Measurements from ENCODE around the gene SLC8A1.

SLC8A1 gene

DNA sequence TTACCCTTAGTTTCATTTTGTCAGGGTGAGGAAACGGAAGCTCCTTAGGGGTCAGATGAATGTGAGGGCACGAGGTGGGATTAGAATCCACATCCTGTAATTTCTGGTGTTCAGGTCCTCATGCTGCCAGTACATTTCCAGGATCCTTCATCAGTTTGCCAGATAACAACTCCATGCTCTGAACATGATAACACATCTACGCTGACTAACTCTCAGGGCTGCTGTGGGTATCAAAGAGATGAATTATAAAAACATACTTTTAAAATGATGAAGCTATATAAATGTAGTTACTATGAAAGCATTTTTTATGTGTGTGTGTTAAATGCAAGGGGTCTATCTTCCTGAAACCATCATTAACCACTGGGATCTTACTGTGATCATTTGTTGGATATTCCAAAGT is 325.9 kb downstream of the SLC8A1 start:
- Histone ChIP-seq H3K9me3 (ENCODE audit: severe bottlenecking) (no peaks in the 10 kb centered on the region), H3K4me3 (ENCODE audit: low read depth, low read length) (no peak overlapping the region), H3K36me3 (no peaks in the 10 kb centered on the region), H3K27me3 (ENCODE audit: insufficient read depth, low read depth, severe bottlenecking) (no peaks in the 10 kb centered on the region), H3K27ac (no peak overlapping the region)
- no peak for TF ChIP-seq CTCF (IDR thresholded peaks at IDR 0.05; ENCODE audit: low read depth, low read length)
- no peak for DNase-seq

DNA sequence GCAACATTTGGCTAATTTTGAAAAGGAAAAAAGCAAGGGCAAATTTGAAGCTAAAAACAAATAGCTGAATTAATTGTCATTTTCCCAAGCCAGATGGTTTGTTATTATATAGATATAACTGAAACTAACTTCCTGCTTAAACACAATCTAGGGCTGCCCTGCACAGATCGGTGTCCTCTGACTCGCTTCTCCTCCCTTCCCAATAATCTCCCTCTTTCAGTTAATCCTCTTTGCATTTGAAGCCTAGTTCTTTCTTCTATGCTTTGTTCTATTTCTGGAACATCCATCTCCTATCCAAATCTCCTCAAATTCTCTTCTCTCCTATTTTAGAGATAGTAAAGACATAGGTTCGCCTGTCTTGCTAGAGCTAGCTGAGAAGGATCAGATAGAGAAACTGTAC is 328.1 kb downstream of the SLC8A1 start:
- 0 out of 2 replicates have a peak overlapping the region, but pooled peaks have one; percentile 1 for H3K4me3 ChIP-seq (ENCODE audit: low read depth, low read length)
- peak overlapping the region; percentile 71 for H3K27ac ChIP-seq
- H3K36me3 ChIP-seq, result no peaks in the 10 kb centered on the region
- no peaks in the 10 kb centered on the region for H3K27me3 ChIP-seq (ENCODE audit: insufficient read depth, low read depth, severe bottlenecking)
- H3K9me3 ChIP-seq (ENCODE audit: severe bottlenecking), result no peaks in the 10 kb centered on the region
- no peak for TF ChIP-seq CTCF (IDR thresholded peaks at IDR 0.05; ENCODE audit: low read depth, low read length)
- peak; percentile 64 for DNase-seq

DNA sequence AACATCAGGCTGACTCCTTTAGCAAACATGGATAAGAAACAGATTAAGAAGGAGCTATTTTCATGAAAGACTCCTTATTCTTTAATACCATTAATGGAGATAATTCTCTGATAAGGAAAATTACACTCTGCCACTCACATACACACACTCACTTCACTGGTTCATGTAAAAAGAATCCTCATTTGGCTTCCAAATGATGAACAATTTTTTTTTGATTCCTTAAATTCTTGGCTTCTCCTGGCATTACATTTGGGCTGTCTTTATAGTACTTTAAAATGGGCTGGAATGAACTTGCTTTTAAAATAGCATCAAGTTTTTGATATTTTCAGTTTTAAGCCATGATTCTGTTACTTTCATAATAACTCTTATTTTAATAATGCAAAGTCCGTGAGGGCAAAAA is 328.6 kb downstream of the SLC8A1 start:
- DNase-seq, result no peak
- TF ChIP-seq CTCF (IDR thresholded peaks at IDR 0.05; ENCODE audit: low read depth, low read length), result no peak
- 0 out of 2 replicates have a peak overlapping the region, but pooled peaks have one; percentile 1 for H3K4me3 ChIP-seq (ENCODE audit: low read depth, low read length)
- H3K27ac ChIP-seq, result peak overlapping the region; percentile 71
- H3K9me3 ChIP-seq (ENCODE audit: severe bottlenecking), result no peaks in the 10 kb centered on the region
- H3K27me3 ChIP-seq (ENCODE audit: insufficient read depth, low read depth, severe bottlenecking), result no peaks in the 10 kb centered on the region
- H3K36me3 ChIP-seq, result no peaks in the 10 kb centered on the region

DNA sequence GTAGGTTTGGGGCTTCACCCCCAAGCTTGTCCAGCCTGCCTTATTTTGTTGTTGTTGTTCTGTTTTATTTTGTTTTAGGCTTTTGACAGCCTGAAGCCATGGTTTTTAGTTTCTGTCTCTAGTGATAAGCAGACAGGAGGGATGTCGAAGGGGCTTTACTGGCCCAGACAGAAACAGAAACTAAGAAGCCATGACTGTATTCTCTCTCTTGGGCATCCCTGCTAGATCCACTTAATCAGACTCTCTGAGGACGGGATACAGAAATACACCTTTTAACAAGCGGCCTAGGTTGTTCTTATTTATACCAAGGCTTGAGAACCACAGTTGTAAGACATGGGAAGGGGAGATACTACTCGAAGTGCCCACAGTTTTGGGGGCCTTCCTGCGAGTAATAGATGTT is 330.9 kb downstream of the SLC8A1 start:
- TF ChIP-seq CTCF (IDR thresholded peaks at IDR 0.05; ENCODE audit: low read depth, low read length), result no peak
- H3K27me3 ChIP-seq (ENCODE audit: insufficient read depth, low read depth, severe bottlenecking), result no peaks in the 10 kb centered on the region
- H3K36me3 ChIP-seq, result no peaks in the 10 kb centered on the region

DNA sequence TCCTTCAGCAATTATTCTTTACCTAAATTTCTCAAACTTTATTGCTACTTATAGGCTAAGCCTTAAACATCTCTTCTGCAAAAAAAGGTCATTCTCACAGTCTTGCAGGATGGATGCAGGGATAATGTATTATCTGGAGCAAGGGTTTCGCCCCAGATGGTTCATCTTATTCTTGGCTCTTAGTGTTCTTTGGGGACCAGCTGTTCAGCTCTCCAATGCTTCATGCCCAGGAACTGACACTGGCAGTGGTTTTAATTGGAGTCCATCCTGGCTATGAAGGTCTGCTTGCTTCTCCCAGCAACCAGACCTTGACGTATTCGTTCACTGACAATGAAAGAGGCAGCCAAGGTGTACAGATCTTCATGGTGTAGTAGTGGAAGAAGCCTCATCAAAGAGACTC is 331.9 kb downstream of the SLC8A1 start:
- Histone ChIP-seq H3K4me3 (ENCODE audit: low read depth, low read length) (no peak overlapping the region), H3K27me3 (ENCODE audit: insufficient read depth, low read depth, severe bottlenecking) (no peaks in the 10 kb centered on the region), H3K36me3 (no peaks in the 10 kb centered on the region), H3K9me3 (ENCODE audit: severe bottlenecking) (no peaks in the 10 kb centered on the region), H3K27ac (peak overlapping the region; percentile 53)
- DNase-seq, result peak; percentile 67
- no peak for TF ChIP-seq CTCF (IDR thresholded peaks at IDR 0.05; ENCODE audit: low read depth, low read length)

More for the DNA sequence above, 330.9 kb downstream of the SLC8A1 start:
- Histone ChIP-seq H3K9me3 (ENCODE audit: severe bottlenecking) (no peaks in the 10 kb centered on the region), H3K4me3 (ENCODE audit: low read depth, low read length) (no peak overlapping the region), H3K27ac (peak overlapping the region; percentile 53; the same call in 1 of the 2 replicates)
- no peak for DNase-seq

- peak overlapping the region; percentile 53 for H3K27ac ChIP-seq
- H3K4me3 ChIP-seq (ENCODE audit: low read depth, low read length), result no peak overlapping the region
- H3K27me3 ChIP-seq (ENCODE audit: insufficient read depth, low read depth, severe bottlenecking), result no peaks in the 10 kb centered on the region
- DNase-seq, result peak; percentile 73
- no peaks in the 10 kb centered on the region for H3K9me3 ChIP-seq (ENCODE audit: severe bottlenecking)
- H3K36me3 ChIP-seq, result no peaks in the 10 kb centered on the region
- TF ChIP-seq CTCF (IDR thresholded peaks at IDR 0.05; ENCODE audit: low read depth, low read length), result no peak
Measured at GRCh38 chr2:40118622-40119021, 333.3 kb downstream of the SLC8A1 start.
